GM03348 (cell line): ENCODE measurements around the gene BACH2.
"Not testable (repeated sequence)": the region's sequence is repeated elsewhere in the genome, so short reads cannot be mapped to it uniquely, and the experiment has no call there.

Source experiments
- DNase-seq: peaks from one replicate; pipeline ENCODE4 v3.0.0; 2012; ENCODE audit warnings: low spot score

Gene BACH2

GRCh38 chr6:90151576-90152422, 144.8 kb downstream of the BACH2 start:
- DNase-seq, result no peak

GRCh38 chr6:90149280-90149679, 147.4 kb downstream of the BACH2 start:
- DNase-seq, result no peak

GRCh38 chr6:90148867-90149266, 147.8 kb downstream of the BACH2 start:
- DNase-seq, result no peak

GRCh38 chr6:90146921-90147649, 149.6 kb downstream of the BACH2 start:
- no peak for DNase-seq

GRCh38 chr6:90146024-90146423, 150.6 kb downstream of the BACH2 start:
- DNase-seq, result no peak

GRCh38 chr6:90144928-90145555, 151.6 kb downstream of the BACH2 start:
- no peak for DNase-seq

GRCh38 chr6:90144396-90144795, 152.2 kb downstream of the BACH2 start:
- DNase-seq, result no peak

GRCh38 chr6:90140683-90141082, 156.0 kb downstream of the BACH2 start:
- no peak for DNase-seq

- DNase-seq, result no peak
Observed at GRCh38 chr6:90139272-90139817, 157.3 kb downstream of the BACH2 start.

- DNase-seq, result no peak
Observed at GRCh38 chr6:90136837-90137568, 159.6 kb downstream of the BACH2 start.

- DNase-seq, result no peak
Observed at GRCh38 chr6:90136176-90136575, 160.5 kb downstream of the BACH2 start.

GRCh38 chr6:90135667-90136066, 161.0 kb downstream of the BACH2 start:
- DNase-seq, result peak; percentile 46

GRCh38 chr6:90133664-90134063, 163.0 kb downstream of the BACH2 start:
- DNase-seq, result not testable (repeated sequence)

GRCh38 chr6:90131614-90132423, 164.8 kb downstream of the BACH2 start:
- DNase-seq, result peak; percentile 45

GRCh38 chr6:90131125-90131524, 165.5 kb downstream of the BACH2 start:
- DNase-seq, result no peak

- not testable (repeated sequence) for DNase-seq
Observed at GRCh38 chr6:90128687-90129086, 168.0 kb downstream of the BACH2 start.

GRCh38 chr6:90127595-90127994, 169.0 kb downstream of the BACH2 start:
- no peak for DNase-seq

GRCh38 chr6:90126839-90127238, 169.8 kb downstream of the BACH2 start:
- DNase-seq, result no peak

- no peak for DNase-seq
Observed at GRCh38 chr6:90126181-90126580, 170.5 kb downstream of the BACH2 start.

GRCh38 chr6:90124874-90125510, 171.7 kb downstream of the BACH2 start:
- DNase-seq, result no peak
